ENCODE measurements around the gene NSD1.

The NSD1 gene

GRCh38 chr5:177307544-177308363 lies 174.2 kb downstream of the NSD1 start:
- DNase-seq (ENCODE audit: low read depth, low spot score): no peak

- no peak for DNase-seq (ENCODE audit: low read depth, low spot score)
Observed at GRCh38 chr5:177308740-177309139, 175.2 kb downstream of the NSD1 start.

- DNase-seq (ENCODE audit: low read depth, low spot score): peak; percentile 97
Observed at GRCh38 chr5:177309351-177310191, 176.0 kb downstream of the NSD1 start.

GRCh38 chr5:177310332-177310731 lies 176.8 kb downstream of the NSD1 start:
- DNase-seq (ENCODE audit: low read depth, low spot score): no peak

- peak; percentile 39 for DNase-seq (ENCODE audit: low read depth, low spot score)
Observed at GRCh38 chr5:177310757-177311391, 177.3 kb downstream of the NSD1 start.

- DNase-seq (ENCODE audit: low read depth, low spot score): no peak
Observed at GRCh38 chr5:177311392-177311722, 177.8 kb downstream of the NSD1 start.

GRCh38 chr5:177311723-177312648 lies 178.4 kb downstream of the NSD1 start, which contains the start of gene MXD3:
Gene MXD3, minus strand, starts transcription at chr5:177311898. Its CDS starts 68 bp downstream, at chr5:177311830.
- DNase-seq (ENCODE audit: low read depth, low spot score): peak; percentile 99

- peak; percentile 82 for DNase-seq (ENCODE audit: low read depth, low spot score)
Observed at GRCh38 chr5:177312649-177313181, 179.1 kb downstream of the NSD1 start.

- DNase-seq (ENCODE audit: low read depth, low spot score): no peak
Observed at GRCh38 chr5:177313561-177314259, 180.1 kb downstream of the NSD1 start.

GRCh38 chr5:177314376-177315342 lies 181.1 kb downstream of the NSD1 start:
- DNase-seq (ENCODE audit: low read depth, low spot score): no peak

GRCh38 chr5:177315411-177315810 lies 181.8 kb downstream of the NSD1 start:
- no peak for DNase-seq (ENCODE audit: low read depth, low spot score)

GRCh38 chr5:177316005-177316404 lies 182.4 kb downstream of the NSD1 start:
- DNase-seq (ENCODE audit: low read depth, low spot score): no peak

- peak; percentile 78 for DNase-seq (ENCODE audit: low read depth, low spot score)
Observed at GRCh38 chr5:177317959-177318377, 184.4 kb downstream of the NSD1 start.

- no peak for DNase-seq (ENCODE audit: low read depth, low spot score)
Observed at GRCh38 chr5:177319913-177320588, 186.5 kb downstream of the NSD1 start.

- DNase-seq (ENCODE audit: low read depth, low spot score): no peak
Observed at GRCh38 chr5:177320879-177321278, 187.3 kb downstream of the NSD1 start.

GRCh38 chr5:177325868-177326381 lies 192.4 kb downstream of the NSD1 start:
- DNase-seq (ENCODE audit: low read depth, low spot score): no peak

GRCh38 chr5:177327539-177328522 lies 194.3 kb downstream of the NSD1 start:
- DNase-seq (ENCODE audit: low read depth, low spot score): no peak

Data from ELF-1 (cell line).